Calu3 (cell line): ENCODE measurements around the gene RPA3. TPM values are rescaled to one million over a fixed set of nuclear protein-coding genes. Genes with fewer than 3 reads are reported as not detected.
"Not testable (repeated sequence)": the region's sequence is repeated elsewhere in the genome, so short reads cannot be mapped to it uniquely, and the experiment has no call there.

Experiments used
- BruUV-seq: library from RNA; stranded (reverse); fragments of 400-500 nt; replicated peaks from 2 replicates; lab custom pipeline; 2021; lab: Mats Ljungman, UMichigan
- CTCF ChIA-PET: fragments of 300-600 bp; sonication (Branson Sonifier 250); formaldehyde crosslinking; loops from one replicate; lab custom pipeline; 2022; ENCODE audit warnings: antibody characterized with exemption; lab: Charles Lee
- DNase-seq: peaks from one replicate; pipeline ENCODE4 v3.0.0; 2022
- H3K27ac Mint-ChIP-seq: one replicate; pipeline ENCODE4 v1.8.0; 2022; ENCODE audit warnings: mixed read lengths; ENCODE audit not compliant: unreplicated experiment
- H3K27me3 Mint-ChIP-seq: one replicate; pipeline ENCODE4 v1.8.0; 2022; ENCODE audit warnings: mixed read lengths; ENCODE audit not compliant: unreplicated experiment
- H3K36me3 Mint-ChIP-seq: one replicate; pipeline ENCODE4 v1.8.0; 2022; ENCODE audit warnings: mild to moderate bottlenecking, moderate library complexity, mixed read lengths; ENCODE audit not compliant: insufficient read depth, unreplicated experiment
- H3K4me1 Mint-ChIP-seq: one replicate; pipeline ENCODE4 v1.8.0; 2022; ENCODE audit warnings: mild to moderate bottlenecking, low read depth, mixed read lengths; ENCODE audit not compliant: unreplicated experiment
- H3K4me3 Mint-ChIP-seq: one replicate; pipeline ENCODE4 v1.8.0; 2022; ENCODE audit warnings: mild to moderate bottlenecking, low read depth, moderate library complexity, mixed read lengths; ENCODE audit not compliant: unreplicated experiment
- H3K9me3 Mint-ChIP-seq: one replicate; pipeline ENCODE4 v1.8.0; 2022; ENCODE audit warnings: low read depth, mixed read lengths; ENCODE audit not compliant: unreplicated experiment
- intact Hi-C: fragments of 100-400 bp; cut with micrococcal nuclease; formaldehyde crosslinking; loops from one replicate; pipeline ENCODE4 v1.10.0; 2022; ENCODE audit not compliant: unreplicated experiment
- total RNA-seq: library from RNA; stranded (reverse); gene quantifications from 2 replicates; pipeline ENCODE4 v1.2.3, GENCODE V29; 2022
- TF ChIP-seq, protein P1 (sequence below): fragments of 200-600 bp; IDR thresholded peaks from one replicate; pipeline ENCODE4 v1.8.0; 2022; ENCODE audit warnings: antibody characterized with exemption; ENCODE audit not compliant: unreplicated experiment

RPA3 gene
- total RNA-seq, 1 experiment from 2014 or later = 143 TPM

DNA sequence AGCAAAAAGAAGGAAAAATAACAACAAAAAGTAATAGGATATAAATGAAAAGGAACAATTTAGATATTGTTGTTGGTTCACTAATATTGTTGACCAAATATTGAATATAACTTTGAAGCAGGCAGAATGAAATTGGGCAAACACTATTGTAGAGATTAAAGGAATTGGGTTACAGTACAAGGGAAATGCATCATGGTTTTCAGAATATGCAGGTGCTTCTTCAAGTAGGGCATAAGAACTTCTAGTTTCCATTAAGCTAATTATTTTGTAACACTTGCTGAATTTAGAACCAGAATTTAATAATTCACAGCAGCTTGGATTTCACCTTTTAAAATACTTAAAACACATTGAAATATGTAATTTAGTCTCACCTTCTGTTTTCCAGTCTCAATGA, 36.5 kb downstream of the RPA3 start:
- no peaks in the 10 kb centered on the region for H3K36me3 Mint-ChIP-seq
- no TSS peak for BruUV-seq
- intact Hi-C loops = loop anchor here (1.0 to 5.0 kb wide), 6 partner anchors 79 to 614 kb away; no protein-coding TSS in a partner anchor
- H3K27ac Mint-ChIP-seq = no peak overlapping the region
- CTCF ChIA-PET = interaction anchor here (1.0 to 2.2 kb wide), 17 partner anchors 8 to 614 kb away, joined by 3 to 21 read pairs (median 8); partner anchors contain the start of gene RPA3
- no peak overlapping the region for H3K4me3 Mint-ChIP-seq
- no peaks in the 10 kb centered on the region for H3K27me3 Mint-ChIP-seq
- TF ChIP-seq, protein P1, sequence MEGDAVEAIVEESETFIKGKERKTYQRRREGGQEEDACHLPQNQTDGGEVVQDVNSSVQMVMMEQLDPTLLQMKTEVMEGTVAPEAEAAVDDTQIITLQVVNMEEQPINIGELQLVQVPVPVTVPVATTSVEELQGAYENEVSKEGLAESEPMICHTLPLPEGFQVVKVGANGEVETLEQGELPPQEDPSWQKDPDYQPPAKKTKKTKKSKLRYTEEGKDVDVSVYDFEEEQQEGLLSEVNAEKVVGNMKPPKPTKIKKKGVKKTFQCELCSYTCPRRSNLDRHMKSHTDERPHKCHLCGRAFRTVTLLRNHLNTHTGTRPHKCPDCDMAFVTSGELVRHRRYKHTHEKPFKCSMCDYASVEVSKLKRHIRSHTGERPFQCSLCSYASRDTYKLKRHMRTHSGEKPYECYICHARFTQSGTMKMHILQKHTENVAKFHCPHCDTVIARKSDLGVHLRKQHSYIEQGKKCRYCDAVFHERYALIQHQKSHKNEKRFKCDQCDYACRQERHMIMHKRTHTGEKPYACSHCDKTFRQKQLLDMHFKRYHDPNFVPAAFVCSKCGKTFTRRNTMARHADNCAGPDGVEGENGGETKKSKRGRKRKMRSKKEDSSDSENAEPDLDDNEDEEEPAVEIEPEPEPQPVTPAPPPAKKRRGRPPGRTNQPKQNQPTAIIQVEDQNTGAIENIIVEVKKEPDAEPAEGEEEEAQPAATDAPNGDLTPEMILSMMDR = no peak
- no peak for DNase-seq
- no peaks in the 10 kb centered on the region for H3K9me3 Mint-ChIP-seq
- H3K4me1 Mint-ChIP-seq = peaks cover 22% of the 10 kb centered on the region

DNA sequence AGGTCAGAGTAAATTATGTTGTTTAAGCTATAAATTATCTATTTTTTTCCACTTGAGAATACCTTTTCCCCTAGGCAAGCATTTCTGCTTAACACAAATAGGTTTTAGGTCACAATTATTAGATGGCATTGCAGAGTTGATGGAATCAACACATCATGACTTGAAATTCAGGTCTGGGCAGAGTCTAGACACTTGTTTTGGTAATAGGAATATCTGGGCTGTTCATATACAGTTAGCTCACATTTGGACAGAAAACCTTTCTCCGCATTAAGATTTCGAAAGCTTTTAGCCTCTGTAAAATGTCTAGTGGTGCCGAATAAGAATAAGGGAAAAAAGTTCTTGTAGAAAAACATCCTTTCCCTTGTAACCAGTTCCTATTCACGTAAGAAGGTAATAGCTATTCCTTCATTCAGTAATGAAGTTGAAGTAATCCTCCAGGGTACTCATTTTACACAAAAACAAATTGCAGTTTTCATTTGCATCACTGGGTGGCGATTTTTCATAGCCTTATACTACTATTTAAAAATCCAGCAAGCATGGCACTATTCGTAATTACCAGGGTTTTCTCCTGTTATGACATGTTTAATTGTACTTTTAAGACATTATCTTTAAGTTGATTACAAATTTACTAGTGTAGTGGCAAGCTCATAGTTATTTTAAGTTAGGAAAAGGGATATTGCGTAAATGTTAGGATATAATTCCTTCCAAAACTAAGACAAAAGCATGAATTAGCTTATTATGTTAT, 37.0 kb downstream of the RPA3 start:
- H3K9me3 Mint-ChIP-seq = no peaks in the 10 kb centered on the region

GRCh38 chr7:7679640-7680039, 38.8 kb downstream of the RPA3 start:
- H3K27me3 Mint-ChIP-seq, H3K36me3 Mint-ChIP-seq, H3K27ac Mint-ChIP-seq, BruUV-seq, DNase-seq, H3K9me3 Mint-ChIP-seq, H3K4me3 Mint-ChIP-seq, CTCF ChIA-PET: not testable (repeated sequence)
- intact Hi-C loops = loop anchor here (2.0 to 5.0 kb wide), 3 partner anchors 213 to 538 kb away; no protein-coding TSS in a partner anchor
- peaks cover 22% of the 10 kb centered on the region for H3K4me1 Mint-ChIP-seq

More for the DNA sequence above, 37.0 kb downstream of the RPA3 start:
- Mint-ChIP-seq H3K36me3 (no peaks in the 10 kb centered on the region), H3K4me3 (no peak overlapping the region), H3K4me1 (peaks cover 22% of the 10 kb centered on the region), H3K27me3 (no peaks in the 10 kb centered on the region), H3K27ac (no peak overlapping the region)
- no TSS peak for BruUV-seq
- intact Hi-C loops = loop anchor here (1.0 to 5.0 kb wide), 5 partner anchors 80 to 615 kb away; no protein-coding TSS in a partner anchor
- DNase-seq = peak; percentile 66
- CTCF ChIA-PET = interaction anchor here (0.5 to 2.2 kb wide), 22 partner anchors 8 to 615 kb away, joined by 3 to 21 read pairs (median 6); partner anchors contain the start of gene RPA3
- TF ChIP-seq, protein P1 = peak; percentile 58

- H3K4me3 Mint-ChIP-seq = no peak overlapping the region
Observed at GRCh38 chr7:7675686-7676085, 42.7 kb downstream of the RPA3 start.

More at GRCh38 chr7:7675686-7676085, 42.7 kb downstream of the RPA3 start:
- no peaks in the 10 kb centered on the region for H3K9me3 Mint-ChIP-seq
- no TSS peak for BruUV-seq
- H3K27ac Mint-ChIP-seq = no peak overlapping the region
- TF ChIP-seq, protein P1 = no peak
- H3K27me3 Mint-ChIP-seq = no peaks in the 10 kb centered on the region
- H3K36me3 Mint-ChIP-seq = no peaks in the 10 kb centered on the region
- H3K4me1 Mint-ChIP-seq = no peaks in the 10 kb centered on the region
- intact Hi-C loops = no loop called here
- CTCF ChIA-PET = no interaction called here
- DNase-seq = no peak
